Eye (tissue), 1 donor: Measurements from ENCODE around the gene ATP6V0A4.

ENCODE experiments used
- DNase-seq: peaks from one replicate; pipeline ENCODE4 v3.0.0-alpha.2; 2015

The ATP6V0A4 gene

DNA sequence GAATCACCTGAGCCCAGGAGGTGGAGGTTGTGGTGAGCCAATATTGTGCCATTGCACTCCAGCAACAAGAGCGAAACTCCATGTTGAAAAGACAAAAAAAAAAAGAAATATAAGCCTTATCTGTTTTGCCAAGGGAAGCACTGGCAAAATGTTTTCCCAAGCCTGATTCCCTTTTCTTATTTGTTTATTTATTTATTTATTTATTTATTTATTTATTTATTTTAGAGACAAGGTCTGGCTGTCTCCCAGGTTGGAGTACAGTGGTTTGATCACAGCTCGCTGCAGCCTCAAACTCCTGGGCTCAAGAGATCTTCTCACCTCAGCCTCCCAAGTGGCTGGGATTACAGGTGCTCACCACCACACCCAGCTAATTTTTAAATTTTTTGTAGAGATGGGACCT is 141.0 kb downstream of the ATP6V0A4 start:
- no peak for DNase-seq
